SH-SY5Y (cell line): ENCODE results near the gene SERINC3.

Experiments used
- GATA2 ChIP-seq: IDR thresholded peaks from 2 replicates; pipeline ENCODE4 v1.6.1; 2011; ENCODE audit warnings: mild to moderate bottlenecking, low read depth, low read length
- GATA3 ChIP-seq: IDR thresholded peaks from 2 replicates; pipeline ENCODE4 v1.6.1; 2011; ENCODE audit warnings: low read depth, mild to moderate bottlenecking, low read length, moderate library complexity

SERINC3 gene

GRCh38 chr20:44521484-44522481 lies at the start of gene SERINC3:
Gene SERINC3 (minus strand): TSS chr20:44522070. CDS start chr20:44521951, 119 bp downstream.
- TF ChIP-seq GATA3 (no peak), GATA2 (no peak)

GRCh38 chr20:44571362-44571988 lies 49.6 kb upstream of the SERINC3 start:
- no peak for TF ChIP-seq GATA2
- TF ChIP-seq GATA3: no peak

- no peak for TF ChIP-seq GATA3
- TF ChIP-seq GATA2: no peak
Observed at GRCh38 chr20:44570367-44570766, 48.5 kb upstream of the SERINC3 start.

GRCh38 chr20:44566811-44567210 lies 44.9 kb upstream of the SERINC3 start:
- no peak for TF ChIP-seq GATA3
- TF ChIP-seq GATA2: no peak

GRCh38 chr20:44566018-44566417 lies 44.1 kb upstream of the SERINC3 start:
- no peak for TF ChIP-seq GATA2

- no peak for TF ChIP-seq GATA2
Observed at GRCh38 chr20:44561876-44562275, 40.0 kb upstream of the SERINC3 start.

- TF ChIP-seq GATA2 (no peak), GATA3 (no peak)
Observed at GRCh38 chr20:44560229-44560628, 38.4 kb upstream of the SERINC3 start.

GRCh38 chr20:44559302-44559701 lies 37.4 kb upstream of the SERINC3 start:
- TF ChIP-seq GATA3: no peak
- no peak for TF ChIP-seq GATA2

GRCh38 chr20:44552950-44553908 lies 31.4 kb upstream of the SERINC3 start:
- peak; percentile 51; the same call in 1 of the 2 replicates for TF ChIP-seq GATA2
- TF ChIP-seq GATA3: peak; percentile 86

GRCh38 chr20:44552568-44552949 lies 30.7 kb upstream of the SERINC3 start:
- TF ChIP-seq GATA3 (no peak), GATA2 (no peak)

- TF ChIP-seq GATA2 (no peak), GATA3 (no peak)
Observed at GRCh38 chr20:44552050-44552449, 30.2 kb upstream of the SERINC3 start.

GRCh38 chr20:44549123-44549522 lies 27.3 kb upstream of the SERINC3 start:
- TF ChIP-seq GATA2 (no peak), GATA3 (no peak)

GRCh38 chr20:44547419-44547818 lies 25.5 kb upstream of the SERINC3 start:
- TF ChIP-seq GATA2: no peak
- no peak for TF ChIP-seq GATA3

GRCh38 chr20:44544263-44544662 lies 22.4 kb upstream of the SERINC3 start:
- TF ChIP-seq GATA2 (no peak), GATA3 (no peak)
